GM12892 (cell line): Measurements from ENCODE around the gene GIPC1.

Experiments
- POLR2A ChIP-seq: IDR thresholded peaks from 2 replicates; pipeline ENCODE4 v1.6.1; 2011; ENCODE audit warnings: low read depth, low read length, control low read depth
- POLR2AphosphoS5 ChIP-seq: IDR thresholded peaks from 2 replicates; pipeline ENCODE4 v1.6.1; 2011; ENCODE audit warnings: low read depth, low read length, control low read depth
- TAF1 ChIP-seq: IDR thresholded peaks from 2 replicates; pipeline ENCODE4 v1.6.1; 2011; ENCODE audit warnings: low read depth, mild to moderate bottlenecking, control low read depth, low read length, borderline replicate concordance

- TF ChIP-seq POLR2AphosphoS5 (no peak), TAF1 (no peak), POLR2A (no peak)
Observed at GRCh38 chr19:14494910-14495671, 836 bp downstream of the GIPC1 start.
